IMR-90 (cell line): Measurements from ENCODE around the gene ATG4A.

Experiments used
- POLR2A ChIP-seq: IDR thresholded peaks from 2 replicates; pipeline ENCODE4 v1.6.1; 2012; ENCODE audit warnings: mild to moderate bottlenecking, low read depth, low read length
- SMC3 ChIP-seq: fragments of 150-350 bp; IDR thresholded peaks from 2 replicates; pipeline ENCODE4 v1.6.1; 2016; ENCODE audit warnings: low read depth, mild to moderate bottlenecking, antibody characterized with exemption, low read length, moderate library complexity

DNA sequence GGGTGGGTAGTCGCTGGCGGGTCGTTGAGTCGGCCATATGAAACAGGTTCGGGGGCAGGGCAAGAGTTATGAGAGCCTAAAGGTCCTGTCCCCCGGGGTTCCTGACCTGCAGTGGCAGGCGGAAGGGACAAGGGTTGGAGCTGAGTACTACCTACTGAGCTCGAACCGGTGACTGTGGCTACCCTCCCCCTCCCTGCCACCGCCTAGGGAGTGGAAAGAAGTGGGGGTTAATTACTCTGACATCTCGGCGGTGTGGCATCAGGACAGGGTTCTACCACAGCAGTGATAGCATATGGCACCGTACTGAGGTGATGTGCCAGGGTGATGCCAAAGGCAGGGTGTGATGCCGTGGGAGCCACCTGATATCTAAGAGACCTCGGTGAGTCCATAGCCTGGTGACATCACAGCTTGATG, 307 bp downstream of the ATG4A start:
- TF ChIP-seq POLR2A: no peak
- no peak for TF ChIP-seq SMC3
